ENCODE data around the gene UBA3.

DNA sequence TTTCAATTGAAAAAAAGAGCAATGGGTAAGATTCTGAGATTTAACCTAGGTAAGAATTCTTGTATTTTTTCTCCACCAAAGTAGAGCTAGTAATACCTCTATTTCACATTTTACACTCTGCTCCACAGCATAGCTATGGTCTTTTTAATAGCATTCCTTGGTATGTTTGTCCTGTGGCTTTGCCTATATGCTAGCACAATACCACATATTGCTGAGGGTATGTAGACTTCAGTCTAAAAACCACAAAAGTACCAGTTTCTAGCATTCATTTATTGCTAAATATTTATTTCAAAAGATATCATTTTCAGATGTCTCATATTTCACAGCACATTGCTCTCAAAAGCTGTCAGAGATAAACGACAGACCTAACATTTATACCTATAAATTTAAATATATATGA, 48.5 kb downstream of the UBA3 start:
- TF ChIP-seq GATA2 (IDR thresholded peaks at IDR 0.05; ENCODE audit: low read depth, low read length) (no peak), GATA3 (IDR thresholded peaks at IDR 0.05; ENCODE audit: low read depth, low read length) (no peak)

All from SH-SY5Y (cell line).